HepG2 (cell line): ENCODE data around the gene MYO18A. TPM values are rescaled to one million over a fixed set of nuclear protein-coding genes. Genes with fewer than 3 reads are reported as not detected.

ENCODE experiments used
- FOXA1 ChIP-seq, 2 experiments: fragments of 450-650 bp in 1 of 2; sonication (generic) in 1 of 2; formaldehyde crosslinking in 1 of 2; IDR thresholded peaks; 2 replicates each; pipeline versions ENCODE4 v1.4.0 to v1.6.1; 2016 to 2020; ENCODE audit warnings: missing genetic modification reagents in 1 of 2
- GFI1 ChIP-seq: sonication (generic); formaldehyde crosslinking; IDR thresholded peaks from 2 replicates; pipeline ENCODE4 v1.5.0; 2020; ENCODE audit warnings: missing genetic modification reagents, mild to moderate bottlenecking, borderline replicate concordance
- GTF3A ChIP-seq: sonication (generic); formaldehyde crosslinking; conservative IDR thresholded peaks from 2 replicates; pipeline ENCODE4 v1.4.0; 2020; ENCODE audit warnings: mild to moderate bottlenecking, missing genetic modification reagents
- HMGXB4 ChIP-seq, 2 experiments: sonication (generic) in 1 of 2; formaldehyde crosslinking in 1 of 2; IDR thresholded peaks; 2 replicates each; pipeline versions ENCODE4 v1.4.0 to v1.6.1; 2018 to 2020; ENCODE audit warnings: missing genetic modification reagents in 2 of 2, borderline replicate concordance in 1 of 2, low read depth in 1 of 2, mild to moderate bottlenecking in 1 of 2, missing biosample characterization in 1 of 2
- KDM1A ChIP-seq: IDR thresholded peaks from 2 replicates; pipeline ENCODE4 v1.6.1; 2016; ENCODE audit warnings: missing compliant biosample characterization
- LBX2 ChIP-seq: sonication (generic); formaldehyde crosslinking; IDR thresholded peaks from 2 replicates; pipeline ENCODE4 v1.5.0; 2020; ENCODE audit warnings: missing genetic modification reagents, mild to moderate bottlenecking, borderline replicate concordance
- LRRFIP1 ChIP-seq: sonication (generic); formaldehyde crosslinking; conservative IDR thresholded peaks from 2 replicates; pipeline ENCODE4 v1.4.0; 2020; ENCODE audit warnings: missing genetic modification reagents
- MAFG ChIP-seq: sonication (generic); formaldehyde crosslinking; IDR thresholded peaks from 2 replicates; pipeline ENCODE4 v1.5.1; 2020; ENCODE audit warnings: mild to moderate bottlenecking, missing genetic modification reagents
- MBD4 ChIP-seq: IDR thresholded peaks from 2 replicates; pipeline ENCODE4 v1.6.1; 2012; ENCODE audit warnings: low read length, inconsistent platforms, borderline replicate concordance
- NFRKB ChIP-seq: fragments of 450-650 bp; IDR thresholded peaks from 2 replicates; pipeline ENCODE4 v1.6.1; 2017
- POLR2AphosphoS5 ChIP-seq: IDR thresholded peaks from 2 replicates; pipeline ENCODE4 v1.6.1; 2012; ENCODE audit warnings: low read depth, low read length
- RCOR2 ChIP-seq: IDR thresholded peaks from 2 replicates; pipeline ENCODE4 v1.6.1; 2016; ENCODE audit warnings: missing biosample characterization, missing genetic modification reagents
- RXRB ChIP-seq: IDR thresholded peaks from 2 replicates; pipeline ENCODE4 v1.6.1; 2016; ENCODE audit warnings: borderline replicate concordance, missing genetic modification reagents, missing compliant biosample characterization
- TBX2 ChIP-seq: sonication (generic); formaldehyde crosslinking; IDR thresholded peaks from 2 replicates; pipeline ENCODE4 v1.5.0; 2020; ENCODE audit warnings: missing genetic modification reagents, mild to moderate bottlenecking, borderline replicate concordance
- U2AF1 ChIP-seq: fragments of 200-400 bp; formaldehyde crosslinking; optimal IDR thresholded peaks from 2 replicates; pipeline ENCODE3; 2017; ENCODE audit warnings: mild to moderate bottlenecking, low read depth, low read length
- USF2 ChIP-seq, 2 experiments: sonication (generic) in 1 of 2; formaldehyde crosslinking in 1 of 2; IDR thresholded peaks; 2 replicates each; pipeline versions ENCODE4 v1.5.1 to v1.6.1; 2011 to 2020; ENCODE audit warnings: borderline replicate concordance in 1 of 2, low read depth in 1 of 2, low read length in 1 of 2, mild to moderate bottlenecking in 1 of 2, missing genetic modification reagents in 1 of 2, moderate library complexity in 1 of 2
- XRCC5 ChIP-seq: fragments of 200-400 bp; formaldehyde crosslinking; optimal IDR thresholded peaks from 2 replicates; pipeline ENCODE3; 2017; ENCODE audit warnings: mild to moderate bottlenecking, low read length
- ZNF18 ChIP-seq: sonication (generic); formaldehyde crosslinking; IDR thresholded peaks from 2 replicates; pipeline ENCODE4 v1.8.0; 2022; ENCODE audit warnings: mild to moderate bottlenecking, missing genetic modification reagents; ENCODE audit not compliant: insufficient replicate concordance
- ZNF350 ChIP-seq: sonication (generic); formaldehyde crosslinking; IDR thresholded peaks from 2 replicates; pipeline ENCODE4 v1.4.0; 2020; ENCODE audit warnings: mild to moderate bottlenecking, low read depth, missing genetic modification reagents, borderline replicate concordance
- ZNF777 ChIP-seq: sonication (generic); formaldehyde crosslinking; IDR thresholded peaks from 2 replicates; pipeline ENCODE4 v1.4.0; 2020; ENCODE audit warnings: missing genetic modification reagents
- ZSCAN31 ChIP-seq: sonication (generic); formaldehyde crosslinking; IDR thresholded peaks from 2 replicates; pipeline ENCODE4 v1.5.0; 2020; ENCODE audit warnings: low read depth, mild to moderate bottlenecking, missing genetic modification reagents
- polyA plus RNA-seq, 8 experiments: library from polyadenylated mRNA; depleted of rRNA in 3 of 8; stranded (reverse) in 7 of 8; unstranded in 1 of 8; fragments of >200 nt; fragmentation: Illumina TruSeq in 4 of 8; extraction: Trizol in 4 of 8; gene quantifications; 2 replicates each; pipeline versions ENCODE4 v1.2.1 to v1.2.3, GENCODE V29; 2011 to 2016; ENCODE audit warnings: low read depth in 4 of 8, missing spikeins in 1 of 8, mixed read lengths in 1 of 8; ENCODE audit not compliant: insufficient read depth in 1 of 8
- total RNA-seq, 5 experiments: library from RNA; depleted of rRNA; stranded (reverse); fragments of >200 nt; fragmentation: Illumina TruSeq; extraction: Trizol; gene quantifications; 2 replicates each; pipeline ENCODE4 v1.2.3, GENCODE V29; 2016; ENCODE audit warnings: low read depth in 1 of 5

Gene MYO18A
- total and polyA plus RNA-seq, 2 of the 13 experiments (the other 11 are each of a cell fraction or from before 2014, with no cell fraction given): 16.8 to 24.8 TPM

GRCh38 chr17:29219378-29220047, 39.3 kb upstream of the MYO18A start (continued):
- TF ChIP-seq FOXA1 (IDR thresholded peaks at IDR 0.05) (no peak), FOXA1 (CRISPR knock-in tag; IDR thresholded peaks at IDR 0.05) (no peak), LRRFIP1 (CRISPR knock-in tag) (no peak), LBX2 (no peak), ZSCAN31 (CRISPR knock-in tag) (no peak), RXRB (CRISPR knock-in tag) (peak; percentile 93), U2AF1 (no peak), ZNF18 (CRISPR knock-in tag) (no peak), MBD4 (no peak), POLR2AphosphoS5 (no peak), XRCC5 (peak; percentile 90), KDM1A (CRISPR knock-in tag) (no peak), GFI1 (CRISPR knock-in tag) (no peak), TBX2 (no peak; the same call in 1 of the 2 replicates), GTF3A (CRISPR knock-in tag) (no peak), MAFG (no peak), USF2 (IDR thresholded peaks at IDR 0.05; ENCODE audit: low read depth, low read length) (no peak), USF2 (CRISPR knock-in tag; IDR thresholded peaks at IDR 0.05; ENCODE audit: borderline replicate concordance) (no peak), ZNF350 (no peak), NFRKB (no peak), RCOR2 (no peak), HMGXB4 (CRISPR knock-in tag; IDR thresholded peaks at IDR 0.05; ENCODE audit: borderline replicate concordance in 1 of 2, low read depth in 1 of 2) (peak; percentile 83 to 85; a peak in 3 of 4 replicates), ZNF777 (CRISPR knock-in tag) (no peak)
